Calu3 (cell line): Measurements from ENCODE around the gene MTRFR. TPM values are rescaled to one million over a fixed set of nuclear protein-coding genes. Genes with fewer than 3 reads are reported as not detected.

Experiments
- BruUV-seq: library from RNA; stranded (reverse); fragments of 400-500 nt; replicated peaks from 2 replicates; lab custom pipeline; 2021; lab: Mats Ljungman, UMichigan
- CTCF ChIA-PET: fragments of 300-600 bp; sonication (Branson Sonifier 250); formaldehyde crosslinking; loops from one replicate; lab custom pipeline; 2022; ENCODE audit warnings: antibody characterized with exemption; lab: Charles Lee
- DNase-seq: peaks from one replicate; pipeline ENCODE4 v3.0.0; 2022
- H3K27ac Mint-ChIP-seq: one replicate; pipeline ENCODE4 v1.8.0; 2022; ENCODE audit warnings: mixed read lengths; ENCODE audit not compliant: unreplicated experiment
- H3K27me3 Mint-ChIP-seq: one replicate; pipeline ENCODE4 v1.8.0; 2022; ENCODE audit warnings: mixed read lengths; ENCODE audit not compliant: unreplicated experiment
- H3K36me3 Mint-ChIP-seq: one replicate; pipeline ENCODE4 v1.8.0; 2022; ENCODE audit warnings: mild to moderate bottlenecking, moderate library complexity, mixed read lengths; ENCODE audit not compliant: insufficient read depth, unreplicated experiment
- H3K4me1 Mint-ChIP-seq: one replicate; pipeline ENCODE4 v1.8.0; 2022; ENCODE audit warnings: mild to moderate bottlenecking, low read depth, mixed read lengths; ENCODE audit not compliant: unreplicated experiment
- H3K4me3 Mint-ChIP-seq: one replicate; pipeline ENCODE4 v1.8.0; 2022; ENCODE audit warnings: mild to moderate bottlenecking, low read depth, moderate library complexity, mixed read lengths; ENCODE audit not compliant: unreplicated experiment
- H3K9me3 Mint-ChIP-seq: one replicate; pipeline ENCODE4 v1.8.0; 2022; ENCODE audit warnings: low read depth, mixed read lengths; ENCODE audit not compliant: unreplicated experiment
- CTCF ChIP-seq: fragments of 200-600 bp; IDR thresholded peaks from one replicate; pipeline ENCODE4 v1.8.0; 2022; ENCODE audit warnings: antibody characterized with exemption; ENCODE audit not compliant: unreplicated experiment
- intact Hi-C: fragments of 100-400 bp; cut with micrococcal nuclease; formaldehyde crosslinking; loops from one replicate; pipeline ENCODE4 v1.10.0; 2022; ENCODE audit not compliant: unreplicated experiment
- total RNA-seq: library from RNA; stranded (reverse); gene quantifications from 2 replicates; pipeline ENCODE4 v1.2.3, GENCODE V29; 2022

MTRFR gene
- total RNA-seq, 1 experiment from 2014 or later = 24.7 TPM

- no peaks in the 10 kb centered on the region for H3K36me3 Mint-ChIP-seq
- no peaks in the 10 kb centered on the region for H3K27me3 Mint-ChIP-seq
- no peaks in the 10 kb centered on the region for H3K9me3 Mint-ChIP-seq
- no peak for DNase-seq
- TF ChIP-seq CTCF = no peak
- H3K4me1 Mint-ChIP-seq = no peaks in the 10 kb centered on the region
- H3K4me3 Mint-ChIP-seq = no peak overlapping the region
- CTCF ChIA-PET = no interaction called here
- BruUV-seq = no TSS peak
- no peak overlapping the region for H3K27ac Mint-ChIP-seq
- intact Hi-C loops = no loop called here
Measured at GRCh38 chr12:123280971-123281370, 47.7 kb downstream of the MTRFR start.

DNA sequence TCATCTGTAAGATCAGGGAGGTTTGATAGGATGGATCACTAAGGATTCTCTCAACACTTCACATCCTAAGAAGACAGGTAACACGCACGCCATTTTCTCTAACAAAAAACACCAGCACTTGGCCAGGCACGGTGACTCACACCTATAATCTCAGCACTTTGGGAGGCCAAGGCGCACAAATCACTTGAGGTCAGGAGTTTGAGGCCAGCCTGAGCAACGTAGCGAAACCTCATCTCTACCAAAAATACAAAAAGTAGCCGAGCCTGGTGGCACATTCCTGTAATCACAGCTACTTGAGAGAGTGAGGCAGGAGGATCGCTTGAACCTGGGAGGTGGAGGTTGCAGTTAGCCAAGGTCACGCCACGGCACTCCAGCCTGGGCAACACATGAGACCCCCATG is 48.9 kb downstream of the MTRFR start:
- Mint-ChIP-seq H3K27me3 (no peaks in the 10 kb centered on the region), H3K27ac (no peak overlapping the region), H3K9me3 (no peaks in the 10 kb centered on the region), H3K4me3 (no peak overlapping the region), H3K4me1 (no peaks in the 10 kb centered on the region), H3K36me3 (peaks cover 4% of the 10 kb centered on the region)
- no TSS peak for BruUV-seq
- intact Hi-C loops = no loop called here
- no peak for DNase-seq
- CTCF ChIA-PET = interaction anchor here (0.7 kb wide), 1 partner anchor 1195 kb away, joined by 3 read pairs; no protein-coding TSS in a partner anchor
- TF ChIP-seq CTCF = no peak

DNA sequence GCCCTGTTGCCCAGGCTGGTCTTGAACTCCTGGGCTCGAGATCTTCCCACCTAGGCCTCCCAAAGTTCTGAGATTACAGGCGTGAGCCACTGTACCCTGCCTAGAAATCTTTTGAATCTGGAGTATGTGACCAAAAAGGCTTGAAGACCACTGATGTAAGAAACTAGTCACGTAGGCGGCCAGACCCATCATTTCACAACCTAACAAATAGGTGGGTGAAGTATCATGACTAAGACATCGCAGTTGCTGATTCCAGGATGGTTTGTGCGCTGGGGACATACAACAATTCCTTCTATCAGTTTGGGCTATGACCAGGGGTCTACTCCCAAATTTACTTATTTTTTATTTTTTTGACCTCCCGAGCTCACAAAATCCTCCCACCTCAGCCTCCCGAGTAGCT is 50.2 kb downstream of the MTRFR start:
- no peak for DNase-seq
- Mint-ChIP-seq H3K36me3 (peaks cover 13% of the 10 kb centered on the region), H3K9me3 (no peaks in the 10 kb centered on the region), H3K27ac (no peak overlapping the region), H3K4me3 (no peak overlapping the region), H3K27me3 (no peaks in the 10 kb centered on the region), H3K4me1 (no peaks in the 10 kb centered on the region)
- CTCF ChIA-PET = no interaction called here
- BruUV-seq = no TSS peak
- no peak for TF ChIP-seq CTCF
- intact Hi-C loops = no loop called here

DNA sequence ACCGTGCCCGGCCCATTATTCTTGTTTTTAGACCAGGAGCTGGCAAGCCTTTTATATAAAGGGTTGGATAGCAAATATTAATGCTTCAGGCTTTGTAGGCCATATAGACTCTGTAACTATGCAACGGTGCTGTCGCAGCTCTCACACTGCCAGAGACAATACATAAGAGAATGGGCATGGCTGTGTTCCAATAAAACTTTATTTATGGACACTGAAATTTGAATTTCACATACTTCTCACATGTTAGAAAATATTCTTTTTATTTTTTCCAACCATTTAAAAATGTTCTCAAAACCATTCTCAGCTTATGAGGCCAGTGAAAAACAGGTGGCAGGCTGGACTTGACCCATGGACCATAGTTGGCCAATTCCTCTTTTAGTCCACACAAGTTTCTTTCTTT is 51.4 kb downstream of the MTRFR start:
- CTCF ChIA-PET = no interaction called here
- H3K4me3 Mint-ChIP-seq = no peak overlapping the region
- no peaks in the 10 kb centered on the region for H3K27me3 Mint-ChIP-seq
- DNase-seq = no peak
- intact Hi-C loops = no loop called here
- peaks cover 20% of the 10 kb centered on the region for H3K36me3 Mint-ChIP-seq
- no peak for TF ChIP-seq CTCF
- BruUV-seq = no TSS peak
- H3K27ac Mint-ChIP-seq = no peak overlapping the region
- no peaks in the 10 kb centered on the region for H3K4me1 Mint-ChIP-seq
- H3K9me3 Mint-ChIP-seq = no peaks in the 10 kb centered on the region
